Hepatocyte (in vitro differentiated cells): ENCODE measurements around the gene FLG. TPM values are rescaled to one million over a fixed set of nuclear protein-coding genes. Genes with fewer than 3 reads are reported as not detected.

Source experiments
- DNase-seq: peaks from one replicate; pipeline ENCODE4 v3.0.0-alpha.2; 2016; ENCODE audit warnings: low spot score
- H2AFZ ChIP-seq: fragments of 200-600 bp; sonication (generic); 2 replicates; pipeline ENCODE4 v1.6.0; 2016; ENCODE audit warnings: antibody characterized with exemption, mild to moderate bottlenecking
- H3K27ac ChIP-seq: fragments of 200-600 bp; sonication (generic); 2 replicates; pipeline ENCODE4 v1.5.1; 2016; ENCODE audit warnings: mild to moderate bottlenecking
- H3K27me3 ChIP-seq: fragments of 200-600 bp; sonication (generic); 2 replicates; pipeline ENCODE4 v1.6.1; 2016
- H3K36me3 ChIP-seq: fragments of 200-600 bp; sonication (generic); replicated peaks from 2 replicates; pipeline ENCODE4 v1.5.1; 2016; ENCODE audit warnings: low read depth; ENCODE audit not compliant: insufficient read depth
- H3K4me1 ChIP-seq: fragments of 200-600 bp; sonication (generic); 2 replicates; pipeline ENCODE4 v1.5.1; 2016; ENCODE audit warnings: mild to moderate bottlenecking, moderate library complexity; ENCODE audit not compliant: insufficient read depth
- H3K4me2 ChIP-seq: fragments of 200-600 bp; sonication (generic); 2 replicates; pipeline ENCODE4 v1.6.0; 2016
- H3K4me3 ChIP-seq: fragments of 200-600 bp; sonication (generic); 2 replicates; pipeline ENCODE4 v1.5.1; 2016; ENCODE audit warnings: mild to moderate bottlenecking
- H3K79me2 ChIP-seq: fragments of 200-600 bp; sonication (generic); 2 replicates; pipeline ENCODE4 v1.6.0; 2017; ENCODE audit warnings: mild to moderate bottlenecking
- H3K9me2 ChIP-seq: fragments of 200-600 bp; sonication (generic); replicated peaks from 2 replicates; pipeline ENCODE4 v1.6.0; 2017; ENCODE audit warnings: mild to moderate bottlenecking; ENCODE audit not compliant: insufficient read depth
- H3K9me3 ChIP-seq: fragments of 200-600 bp; sonication (generic); 2 replicates; pipeline ENCODE4 v1.5.1; 2016; ENCODE audit warnings: low read depth, mild to moderate bottlenecking
- H4K20me1 ChIP-seq: fragments of 200-600 bp; sonication (generic); 2 replicates; pipeline ENCODE4 v1.6.0; 2016; ENCODE audit warnings: mild to moderate bottlenecking; ENCODE audit not compliant: insufficient read depth, poor library complexity, severe bottlenecking
- CTCF ChIP-seq: fragments of 200-600 bp; sonication (generic); IDR thresholded peaks from 2 replicates; pipeline ENCODE4 v1.5.1; 2016; ENCODE audit warnings: antibody characterized with exemption, mild to moderate bottlenecking; ENCODE audit not compliant: poor library complexity
- EZH2 ChIP-seq: fragments of 200-600 bp; sonication (generic); IDR thresholded peaks from 2 replicates; pipeline ENCODE4 v1.6.1; 2016; ENCODE audit warnings: antibody characterized with exemption, mild to moderate bottlenecking, borderline replicate concordance
- EZH2phosphoT487 ChIP-seq: fragments of 200-600 bp; sonication (generic); IDR thresholded peaks from one replicate; pipeline ENCODE4 v1.6.1; 2018; ENCODE audit warnings: antibody characterized with exemption, mild to moderate bottlenecking, low read depth, moderate library complexity; ENCODE audit not compliant: unreplicated experiment, severe bottlenecking
- WGBS: methylation state at CpG from one replicate; pipeline ENCODE4 v1.1.6; 2016; ENCODE audit warnings: low lambda C conversion rate; ENCODE audit errors: missing lambda C conversion rate; 5-methylcytosine and 5-hydroxymethylcytosine counted together
- polyA plus RNA-seq: library from polyadenylated mRNA; unstranded; fragments of >200 nt; fragmentation: Nextera tagmentation; extraction: Ambion mirVana; gene quantifications from 2 replicates; pipeline ENCODE4 v1.2.1, GENCODE V29; 2016
- total RNA-seq: library from RNA; depleted of rRNA; stranded (reverse); fragments of >200 nt; gene quantifications from 2 replicates; pipeline ENCODE4 v1.2.3, GENCODE V29; 2014

The FLG gene
- total and polyA plus RNA-seq, 2 experiments from 2014 or later = not detected

- 28% methylated on average over 8 of the region's 8 CpGs for WGBS
Observed at GRCh38 chr1:152347116-152347728, 22.2 kb upstream of the FLG start.

GRCh38 chr1:152344438-152344837, 19.4 kb upstream of the FLG start:
- no peaks in the 10 kb centered on the region for H3K79me2 ChIP-seq
- H3K27me3 ChIP-seq = no peaks in the 10 kb centered on the region
- H3K9me3 ChIP-seq = no peaks in the 10 kb centered on the region
- no peak overlapping the region for H3K27ac ChIP-seq
- H3K4me3 ChIP-seq = no peak overlapping the region
- no peak for DNase-seq
- no peaks in the 10 kb centered on the region for H3K36me3 ChIP-seq
- no peaks in the 10 kb centered on the region for H3K4me1 ChIP-seq
- no peaks in the 10 kb centered on the region for H3K9me2 ChIP-seq
- H4K20me1 ChIP-seq = no peaks in the 10 kb centered on the region
- no peak for TF ChIP-seq EZH2
- no peak for TF ChIP-seq CTCF
- TF ChIP-seq EZH2phosphoT487 = no peak
- H3K4me2 ChIP-seq = no peak overlapping the region
- no peak overlapping the region for H2AFZ ChIP-seq

More at GRCh38 chr1:152347116-152347728, 22.2 kb upstream of the FLG start:
- Histone ChIP-seq H3K4me3 (no peak overlapping the region), H3K27ac (no peak overlapping the region), H3K4me1 (no peaks in the 10 kb centered on the region), H2AFZ (no peak overlapping the region), H3K9me3 (no peaks in the 10 kb centered on the region), H4K20me1 (no peaks in the 10 kb centered on the region), H3K4me2 (no peak overlapping the region), H3K79me2 (no peaks in the 10 kb centered on the region), H3K27me3 (no peaks in the 10 kb centered on the region), H3K9me2 (no peaks in the 10 kb centered on the region), H3K36me3 (no peaks in the 10 kb centered on the region)
- peak; percentile 8 for DNase-seq
- TF ChIP-seq CTCF (peak; percentile 13), EZH2 (no peak)

GRCh38 chr1:152343006-152343405, 18.0 kb upstream of the FLG start:
- Histone ChIP-seq H3K4me1 (no peaks in the 10 kb centered on the region), H3K79me2 (no peaks in the 10 kb centered on the region), H4K20me1 (no peaks in the 10 kb centered on the region), H3K27me3 (no peaks in the 10 kb centered on the region), H3K4me2 (no peak overlapping the region), H3K4me3 (no peak overlapping the region), H3K27ac (no peak overlapping the region), H3K9me3 (no peaks in the 10 kb centered on the region), H3K9me2 (no peaks in the 10 kb centered on the region), H2AFZ (no peak overlapping the region), H3K36me3 (no peaks in the 10 kb centered on the region)
- WGBS = 78% methylated on average over 3 of the region's 3 CpGs
- DNase-seq = no peak
- TF ChIP-seq EZH2phosphoT487 = no peak
- TF ChIP-seq EZH2 = no peak
- no peak for TF ChIP-seq CTCF

GRCh38 chr1:152335399-152335798, 10.4 kb upstream of the FLG start:
- Histone ChIP-seq H3K27me3 (no peaks in the 10 kb centered on the region), H3K4me3 (no peak overlapping the region), H3K36me3 (no peaks in the 10 kb centered on the region), H2AFZ (no peak overlapping the region), H3K9me3 (no peaks in the 10 kb centered on the region), H3K4me1 (no peaks in the 10 kb centered on the region), H3K27ac (no peak overlapping the region), H3K4me2 (no peak overlapping the region), H4K20me1 (no peaks in the 10 kb centered on the region), H3K9me2 (no peaks in the 10 kb centered on the region), H3K79me2 (no peaks in the 10 kb centered on the region)
- no peak for DNase-seq
- TF ChIP-seq CTCF (no peak), EZH2phosphoT487 (no peak), EZH2 (no peak)
- WGBS = 58% methylated on average over 7 of the region's 7 CpGs
